GM19463 (cell line): ENCODE data around the gene AGK.
"Not testable (repeated sequence)": the region's sequence is repeated elsewhere in the genome, so short reads cannot be mapped to it uniquely, and the experiment has no call there.

ENCODE experiments used
- ATAC-seq: cut with Tn5 transposase; IDR thresholded peaks from one replicate; pipeline ENCODE4 v1.9.1; 2021; ENCODE audit warnings: mild to moderate bottlenecking, moderate library complexity; ENCODE audit not compliant: unreplicated experiment

Gene AGK

DNA sequence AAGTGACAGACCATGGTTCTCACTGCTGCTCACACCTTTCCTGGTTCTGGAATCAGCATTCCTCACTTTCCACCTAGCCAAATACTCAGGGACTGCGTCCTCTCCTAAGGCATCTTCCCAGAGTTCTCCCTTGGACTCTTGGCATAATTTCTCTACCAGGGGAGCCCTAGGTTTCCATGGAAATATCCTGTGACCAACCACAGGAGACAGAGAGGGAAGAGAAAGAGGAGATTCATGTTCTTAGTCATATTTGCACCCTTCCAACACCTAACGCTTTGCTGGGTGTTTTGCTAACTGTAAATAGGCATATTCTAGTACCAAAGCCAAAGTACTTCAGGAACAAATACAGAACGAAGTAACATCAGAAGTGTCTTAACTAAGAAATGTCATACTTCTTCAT, 122.1 kb downstream of the AGK start:
- ATAC-seq, result no peak

DNA sequence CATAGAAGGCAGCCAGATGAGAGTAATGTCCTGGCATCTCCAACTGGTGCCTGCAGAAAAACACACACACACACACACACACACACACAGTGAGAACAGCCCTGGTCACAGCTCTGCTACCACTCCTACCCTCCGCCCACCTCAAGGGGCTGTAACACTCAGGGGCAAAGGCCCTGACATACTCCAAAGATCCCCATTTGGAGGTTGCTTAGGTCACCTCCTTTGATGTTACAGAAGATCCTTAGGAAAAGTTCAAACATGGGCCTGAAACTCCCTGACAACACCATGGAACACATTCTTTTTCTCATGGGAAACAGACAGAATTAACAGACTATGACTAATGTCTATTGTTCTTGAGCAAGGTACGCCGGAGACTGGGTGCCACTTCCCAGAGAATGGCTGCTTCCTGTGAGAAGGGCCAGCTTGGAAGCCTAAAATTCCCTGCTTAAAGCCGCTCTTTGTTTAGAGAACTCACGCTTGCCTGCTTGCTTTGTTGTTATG, 123.0 kb downstream of the AGK start:
- no peak for ATAC-seq

DNA sequence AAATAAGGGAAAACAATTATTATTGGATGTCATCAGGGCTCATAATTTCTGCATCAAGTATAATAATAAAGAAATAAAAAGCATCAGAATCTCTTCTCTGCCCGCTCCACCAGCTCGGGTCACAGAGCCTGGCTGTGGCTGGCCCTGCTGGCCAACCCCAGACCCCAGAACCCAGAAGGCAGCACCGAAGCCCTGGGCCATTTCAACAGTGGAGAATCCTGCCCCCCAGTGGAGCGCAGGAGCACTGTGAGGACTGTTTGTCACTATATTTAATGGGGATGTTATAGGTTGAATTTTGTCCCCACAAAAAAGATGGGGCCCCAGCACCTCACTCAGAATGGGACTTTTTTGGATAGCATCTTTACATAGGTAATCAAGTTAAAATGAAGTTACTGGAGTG, 123.5 kb downstream of the AGK start:
- no peak for ATAC-seq

DNA sequence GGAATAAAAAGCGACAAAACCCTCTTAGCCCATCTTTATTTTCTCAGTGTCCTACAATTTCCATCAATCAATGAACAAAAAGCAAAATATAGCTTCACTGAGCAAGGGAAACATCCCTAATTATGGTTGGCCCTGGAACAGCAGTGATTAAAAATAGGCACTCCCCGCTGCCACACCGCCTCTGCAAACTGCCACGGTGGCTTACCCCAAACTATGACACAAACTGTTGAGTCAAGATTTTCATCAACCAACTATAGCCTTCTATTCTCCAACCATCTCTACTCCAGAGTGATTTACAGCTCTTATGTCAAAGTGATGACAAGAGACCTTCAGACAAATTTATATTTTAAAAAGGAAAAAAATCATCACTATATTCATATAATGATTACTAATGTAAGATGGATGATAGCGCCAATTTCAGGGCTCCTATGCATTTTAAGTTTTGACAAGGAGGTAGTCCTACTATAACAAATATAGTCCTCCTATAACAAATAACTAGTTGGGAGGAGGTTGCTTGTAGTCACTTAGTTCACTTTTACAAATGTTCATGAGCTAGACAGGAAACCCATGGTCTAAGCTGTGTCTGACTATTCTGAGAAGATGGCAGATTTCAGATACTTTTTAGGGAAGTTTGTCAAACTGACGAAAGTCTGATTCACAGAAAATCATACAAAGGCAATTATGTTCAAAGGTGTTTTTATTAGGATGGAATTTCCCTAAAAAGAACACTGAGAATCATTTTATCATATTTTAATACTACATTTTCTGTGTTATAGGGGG, 124.4 kb downstream of the AGK start:
- no peak for ATAC-seq

DNA sequence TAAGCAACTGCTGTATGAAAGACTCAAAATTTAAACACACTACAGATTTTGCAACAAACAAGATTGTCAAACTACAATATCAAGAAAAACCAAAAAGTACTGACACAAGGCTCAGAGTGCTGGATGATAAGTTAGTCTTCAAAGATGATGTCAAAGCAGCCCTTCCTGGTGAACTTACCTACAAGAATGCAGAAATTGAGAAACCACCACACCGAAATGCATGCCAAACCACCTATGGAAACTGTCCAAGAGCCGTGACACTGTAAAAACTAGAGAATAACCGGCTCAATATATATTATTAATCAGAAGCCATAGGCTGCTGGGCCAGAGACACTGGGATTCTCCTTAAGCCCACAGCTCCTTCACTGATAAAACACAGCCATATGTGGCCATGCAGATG, 125.4 kb downstream of the AGK start:
- ATAC-seq, result no peak

DNA sequence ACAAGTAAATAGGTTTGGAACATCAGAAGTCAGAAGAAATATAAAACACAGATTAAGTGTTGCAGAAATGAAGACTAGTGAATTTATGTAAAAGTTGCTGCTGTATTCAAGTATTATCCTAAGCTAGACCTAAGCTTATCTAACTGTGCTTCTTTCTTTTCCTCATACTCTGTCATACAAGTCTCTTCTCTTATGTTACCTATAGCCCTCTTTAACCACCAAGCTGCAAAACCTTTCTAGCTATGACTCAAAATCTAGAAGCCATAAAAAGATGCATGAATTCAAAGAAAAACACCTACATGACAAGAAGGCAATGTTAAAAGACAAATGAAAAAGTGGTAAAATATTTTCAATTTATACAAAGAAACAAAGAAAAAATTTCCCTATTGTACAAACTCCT, 127.8 kb downstream of the AGK start:
- ATAC-seq, result peak; percentile 48

DNA sequence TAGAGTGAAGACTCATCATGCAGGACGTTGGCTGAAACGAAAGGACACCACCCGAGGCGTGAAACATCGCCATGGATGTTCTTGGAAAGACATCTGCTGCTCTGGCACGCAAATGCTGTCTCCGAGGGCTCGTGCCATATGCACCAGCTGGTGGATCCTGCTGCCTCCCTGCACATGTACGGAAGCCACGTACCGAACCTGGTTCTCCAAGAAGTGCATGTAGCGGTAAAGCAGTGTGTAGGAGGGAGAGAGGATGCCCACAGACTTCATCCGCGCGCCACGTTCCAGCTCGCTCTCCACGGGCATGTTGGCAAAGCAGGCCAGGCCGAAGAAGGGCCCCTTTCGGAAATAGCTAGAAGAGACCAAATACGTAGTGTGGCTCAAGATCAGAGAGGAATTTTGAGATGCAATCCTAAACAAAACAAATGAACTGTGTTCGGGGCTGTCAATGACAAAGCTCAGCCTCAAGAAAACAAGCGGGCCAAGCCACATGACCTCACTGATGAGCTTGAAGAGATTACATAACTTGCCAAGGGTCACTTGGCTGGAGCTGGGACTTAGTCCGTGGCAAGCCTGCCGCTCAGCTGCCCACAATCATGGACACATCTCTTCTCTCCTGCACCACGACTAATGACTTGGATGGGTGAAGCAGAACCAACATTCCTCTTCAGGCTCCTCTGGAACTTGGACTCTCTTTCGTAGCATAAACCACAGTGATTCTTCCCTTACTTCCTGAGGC, 134.2 kb downstream of the AGK start:
- ATAC-seq, result no peak

DNA sequence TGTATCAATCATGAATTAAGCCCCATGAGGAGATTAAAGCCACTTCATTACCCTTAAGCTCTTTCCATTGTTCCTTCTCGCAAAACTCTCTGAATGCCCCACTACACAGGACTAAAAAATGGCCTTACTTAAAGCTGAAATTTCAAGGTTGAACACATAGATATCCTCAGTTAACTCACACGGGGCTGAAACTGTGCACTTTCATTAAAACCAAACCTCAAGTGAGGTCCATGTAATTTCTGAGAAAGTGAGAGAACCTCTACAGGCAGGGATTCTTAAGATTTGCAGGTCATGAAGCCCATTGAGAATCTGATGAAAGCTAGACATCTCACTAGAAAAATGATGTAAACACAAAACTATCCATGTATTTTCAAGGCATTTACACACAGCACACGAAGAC, 134.9 kb downstream of the AGK start:
- ATAC-seq, result no peak

DNA sequence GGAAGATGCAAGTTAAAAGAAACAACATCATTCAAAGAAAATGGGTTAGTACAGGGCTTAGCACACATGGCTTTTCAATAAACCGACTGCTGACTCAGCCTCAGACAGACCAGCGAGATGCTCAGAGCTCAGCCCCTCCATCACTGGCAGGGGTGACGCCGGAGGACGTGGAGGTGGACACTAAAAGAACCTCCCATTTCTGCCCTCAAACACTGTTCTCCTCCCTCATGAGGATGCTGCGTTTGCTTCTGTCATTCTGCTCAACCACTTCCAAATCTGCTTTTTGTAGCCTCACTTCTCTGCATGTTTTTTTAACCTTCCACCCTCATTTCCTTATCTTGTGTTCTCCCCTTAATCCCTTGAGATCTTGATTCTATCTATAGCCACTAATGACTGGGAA, 135.5 kb downstream of the AGK start:
- ATAC-seq, result no peak

DNA sequence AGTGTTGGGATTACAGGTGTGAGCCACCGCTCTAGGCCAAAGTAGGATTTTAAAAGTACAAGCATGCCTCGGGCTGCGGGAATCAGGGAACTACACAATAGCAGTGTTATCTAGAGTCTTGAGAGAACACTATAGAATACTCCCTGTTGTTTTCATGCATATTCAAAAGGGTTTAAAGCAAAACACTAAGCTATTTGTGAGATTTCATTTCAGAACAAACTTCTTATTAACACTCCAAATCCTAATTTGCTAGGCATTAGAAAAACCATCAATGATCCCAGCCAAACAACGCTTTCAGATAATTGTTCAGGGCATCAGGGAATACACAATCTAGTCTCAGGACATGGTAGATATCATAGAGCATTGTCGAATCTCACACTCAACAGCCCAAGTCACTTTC, 136.8 kb downstream of the AGK start:
- ATAC-seq, result no peak

DNA sequence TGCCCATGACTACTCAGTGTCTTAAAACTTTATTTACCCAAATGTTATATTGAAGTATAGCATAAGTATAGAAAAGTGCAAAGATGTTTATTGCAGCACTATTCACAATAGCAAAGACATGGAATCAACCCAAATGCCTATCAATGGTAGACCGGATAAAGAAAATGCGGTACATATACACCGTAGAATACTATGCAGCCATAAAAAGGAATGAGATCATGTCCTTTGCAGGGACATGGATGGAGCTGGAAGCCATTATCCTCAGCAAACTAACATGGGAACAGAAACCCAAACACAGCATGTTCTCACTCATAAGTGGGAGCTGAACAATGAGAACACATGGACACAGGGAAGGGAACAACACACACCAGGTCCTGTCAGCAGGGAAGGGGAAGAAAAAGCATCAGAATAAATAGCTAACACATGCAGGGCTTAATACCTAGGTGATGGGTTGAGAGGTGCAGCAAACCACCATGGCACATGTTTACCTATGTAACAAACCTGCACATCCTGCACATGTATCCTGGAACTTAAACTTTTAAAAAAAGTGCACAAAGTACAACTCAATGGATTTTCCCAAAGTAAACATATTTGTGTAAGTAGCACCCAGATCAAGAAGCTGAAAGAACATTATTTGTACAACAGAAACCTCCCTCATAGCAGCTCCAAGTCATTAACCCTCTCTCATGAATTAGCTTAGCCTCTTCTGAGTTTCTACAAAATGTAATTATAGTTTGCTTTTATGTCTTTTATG, 138.0 kb downstream of the AGK start:
- ATAC-seq, result not testable (repeated sequence)

DNA sequence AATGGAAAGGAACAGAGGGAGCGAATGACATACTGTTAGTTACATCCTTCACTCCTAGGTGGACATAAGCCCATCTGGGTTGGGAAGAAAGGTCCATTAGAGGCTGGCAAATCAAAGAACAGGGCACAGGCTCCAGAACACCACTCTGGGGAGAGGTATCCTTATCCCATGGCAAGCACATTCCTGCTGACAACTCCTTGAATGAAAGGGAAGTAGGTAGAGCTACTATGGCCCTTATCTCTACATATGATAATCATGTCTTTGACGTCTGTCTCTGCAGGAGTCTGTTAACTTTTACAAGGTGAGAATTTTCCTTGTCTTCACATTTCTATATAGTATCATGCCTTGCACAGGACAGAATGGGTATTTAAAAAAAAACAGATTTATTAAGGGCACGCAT, 140.3 kb downstream of the AGK start:
- ATAC-seq, result no peak

DNA sequence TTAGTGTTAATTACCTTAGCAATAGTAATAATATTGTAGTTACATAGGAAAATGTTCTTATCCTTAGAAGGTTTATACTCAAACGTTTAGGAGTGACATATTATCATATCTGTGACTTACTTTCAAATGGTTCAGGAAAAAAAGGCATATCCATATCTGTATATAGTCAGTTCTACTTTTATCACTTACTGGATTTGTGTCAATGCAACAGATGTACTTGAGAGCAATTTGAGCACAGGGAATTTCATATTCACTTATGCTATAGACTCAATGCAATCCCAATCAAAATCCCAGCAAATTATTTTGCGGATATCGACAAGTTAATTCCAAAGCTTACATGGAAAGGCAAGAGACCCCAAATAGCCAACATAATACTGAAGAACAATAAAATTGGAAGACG, 140.8 kb downstream of the AGK start:
- ATAC-seq, result no peak

DNA sequence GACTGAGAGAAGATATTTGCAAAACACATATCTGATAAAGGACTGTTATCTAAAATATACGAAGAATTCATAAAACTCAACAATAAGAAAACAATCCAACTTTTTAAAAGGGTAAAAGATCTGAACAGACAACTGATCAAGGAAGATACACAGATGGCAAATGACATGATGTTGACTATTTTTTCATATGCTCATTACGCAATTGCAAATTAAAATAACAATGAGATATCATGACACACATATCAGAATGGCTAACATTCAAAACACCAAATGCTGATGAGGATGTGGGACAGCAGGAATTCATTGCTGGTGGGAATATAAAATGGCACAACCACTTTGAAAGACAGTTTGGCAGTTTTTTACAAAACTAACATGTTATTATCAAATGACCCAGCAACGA, 141.9 kb downstream of the AGK start:
- no peak for ATAC-seq

DNA sequence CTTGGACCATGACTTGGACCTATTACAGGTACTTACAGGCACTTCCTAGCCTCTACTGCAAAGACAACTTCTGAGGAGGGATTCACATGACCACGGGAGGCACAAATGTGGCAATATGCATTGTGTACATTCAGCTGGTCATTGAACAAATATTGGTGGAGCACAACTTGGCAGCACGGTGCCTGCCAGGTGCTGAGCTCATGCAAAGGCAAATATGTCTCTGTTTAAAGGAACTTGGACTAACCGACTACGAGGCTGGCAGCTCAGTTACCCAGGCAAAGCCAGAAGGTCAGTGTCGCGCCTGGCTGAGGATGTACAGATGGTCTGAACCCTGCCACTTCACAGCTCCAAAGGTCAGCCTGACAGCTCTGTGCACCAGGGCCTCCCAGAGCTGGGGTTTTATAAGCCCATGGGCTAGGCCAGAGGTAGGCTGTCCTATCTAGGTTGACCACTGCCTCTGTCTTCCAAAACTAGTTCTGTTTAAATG, 144.6 kb downstream of the AGK start:
- no peak for ATAC-seq

DNA sequence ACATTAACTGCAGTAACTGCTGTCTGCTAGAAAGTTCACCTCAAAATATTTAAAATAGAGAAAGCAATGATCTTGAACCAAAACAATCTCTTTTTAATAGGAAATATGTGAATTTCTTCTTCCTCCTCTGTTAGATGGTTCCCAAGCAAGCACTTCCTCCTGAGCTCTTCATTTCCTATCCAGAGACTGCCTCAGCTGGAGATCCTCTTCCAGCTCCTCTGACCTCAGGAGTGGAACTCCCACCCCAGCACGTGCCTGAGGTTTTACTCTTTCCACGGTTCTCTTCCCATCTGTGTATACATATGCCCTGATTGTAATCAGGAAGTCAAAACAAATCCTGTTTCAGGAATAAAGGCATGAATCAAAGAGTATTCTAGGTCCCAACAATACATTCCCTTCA, 145.1 kb downstream of the AGK start:
- ATAC-seq, result no peak

DNA sequence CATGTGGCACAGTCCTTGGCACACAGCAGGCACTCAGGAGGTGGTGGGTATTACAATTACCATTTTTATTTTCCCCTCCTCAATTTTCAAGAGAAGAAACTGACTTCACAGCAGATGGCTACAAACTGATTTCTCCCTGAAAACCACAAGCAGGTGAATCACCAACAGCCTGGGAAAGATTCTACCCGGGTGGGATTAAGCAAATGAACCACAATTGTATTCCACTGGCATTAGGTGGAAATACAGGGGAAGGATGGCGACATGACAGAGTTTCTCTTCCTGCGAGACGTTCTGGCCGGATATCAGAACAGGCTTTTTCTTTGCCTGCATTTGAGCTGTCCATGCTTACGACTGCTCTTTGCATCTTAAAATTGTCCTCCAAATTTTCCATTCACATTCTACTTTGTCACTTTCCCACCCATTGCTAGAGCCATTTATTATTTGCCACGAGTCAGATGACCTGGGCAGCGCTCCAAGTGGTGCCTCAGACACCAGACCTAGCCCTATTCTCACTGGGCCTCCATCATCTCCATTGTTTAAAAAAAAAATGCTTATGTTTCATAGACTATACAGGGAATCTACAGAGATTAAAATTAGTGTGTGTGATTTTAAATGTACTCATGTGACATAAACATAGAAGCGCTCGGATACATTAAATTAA, 146.1 kb downstream of the AGK start:
- no peak for ATAC-seq

DNA sequence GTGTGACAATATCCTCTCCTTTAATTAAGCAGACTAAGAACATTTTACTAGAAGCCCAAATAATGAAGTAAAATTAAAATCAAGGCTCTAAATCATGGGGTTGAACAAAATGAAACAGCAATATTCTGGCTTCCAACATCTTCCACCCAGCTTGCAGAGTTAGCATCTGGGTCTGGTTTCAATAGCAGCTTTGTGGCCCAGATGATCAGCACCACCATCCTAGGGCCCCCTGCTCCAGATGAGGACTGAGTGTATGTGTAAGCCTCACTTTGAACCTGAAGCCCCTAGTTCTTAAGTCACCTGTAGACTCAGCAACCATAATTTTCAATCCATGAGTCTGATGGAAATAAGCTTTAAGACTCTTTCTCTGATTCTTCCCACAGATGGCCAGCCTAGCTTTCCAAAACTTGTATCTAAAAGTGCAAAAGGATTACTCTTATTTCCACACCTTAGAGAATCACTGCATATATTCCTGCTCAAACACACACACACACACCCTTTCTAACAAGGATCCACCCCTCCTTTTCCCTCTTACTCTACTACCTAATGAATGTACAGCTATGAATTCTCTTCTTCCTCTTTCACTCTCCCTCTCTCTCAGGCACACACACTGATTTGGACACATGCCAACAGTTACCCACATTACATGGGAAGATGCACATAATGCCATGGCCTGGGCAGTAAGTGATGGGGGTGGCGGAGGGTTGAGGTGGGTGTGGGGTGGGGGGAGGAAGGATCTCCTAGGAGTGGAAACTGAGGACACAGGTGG, 147.2 kb downstream of the AGK start:
- no peak for ATAC-seq

DNA sequence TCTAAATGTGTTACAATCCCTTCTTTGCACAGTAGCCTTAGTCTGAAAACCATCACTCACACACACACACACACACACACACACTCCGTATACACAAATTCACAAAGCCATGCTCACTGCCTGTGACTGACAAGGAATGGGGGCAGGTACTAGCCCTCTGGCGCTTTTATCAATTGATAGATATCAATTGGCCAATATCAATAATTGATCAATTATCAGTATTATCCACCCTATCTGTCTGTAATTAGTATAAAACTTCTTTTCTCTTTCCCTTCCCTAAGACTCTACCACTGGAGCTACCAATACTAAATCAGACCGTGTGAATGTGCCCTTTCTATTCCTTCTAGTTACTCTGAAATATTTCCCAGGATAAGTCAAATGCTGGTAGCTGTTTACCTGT, 148.7 kb downstream of the AGK start:
- ATAC-seq, result no peak

DNA sequence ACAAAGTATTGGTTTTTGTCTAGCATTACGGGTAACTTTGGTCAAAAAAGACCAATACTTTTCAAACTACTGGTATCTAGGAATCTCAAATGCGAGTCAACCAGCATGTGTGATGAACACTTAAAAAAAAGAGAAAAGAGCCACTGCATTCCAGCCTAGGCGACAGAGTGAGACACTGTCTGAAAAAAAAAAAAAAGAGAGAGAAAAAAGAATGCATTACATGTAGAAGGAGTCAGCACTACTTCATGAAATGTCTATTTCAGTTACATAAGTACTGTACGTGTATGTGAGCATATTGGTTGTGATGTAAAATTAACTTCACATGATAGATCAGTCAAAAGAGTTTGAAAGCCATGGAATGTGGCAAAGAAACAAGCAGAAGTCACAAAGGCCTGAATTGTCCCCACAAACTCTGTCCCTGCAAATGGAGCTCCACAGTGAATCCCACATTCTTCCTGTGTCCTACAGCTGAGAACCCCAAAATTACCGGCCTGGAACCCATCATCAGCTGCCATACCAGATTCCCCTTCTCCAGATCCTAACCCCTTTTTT, 149.2 kb downstream of the AGK start:
- no peak for ATAC-seq
